ENCODE results near the gene CD37. TPM values are rescaled to one million over a fixed set of nuclear protein-coding genes. Genes with fewer than 3 reads are reported as not detected.

The CD37 gene
- total and polyA plus RNA-seq, 2 of the 4 experiments (the other 2 are of a cell fraction) = not detected

DNA sequence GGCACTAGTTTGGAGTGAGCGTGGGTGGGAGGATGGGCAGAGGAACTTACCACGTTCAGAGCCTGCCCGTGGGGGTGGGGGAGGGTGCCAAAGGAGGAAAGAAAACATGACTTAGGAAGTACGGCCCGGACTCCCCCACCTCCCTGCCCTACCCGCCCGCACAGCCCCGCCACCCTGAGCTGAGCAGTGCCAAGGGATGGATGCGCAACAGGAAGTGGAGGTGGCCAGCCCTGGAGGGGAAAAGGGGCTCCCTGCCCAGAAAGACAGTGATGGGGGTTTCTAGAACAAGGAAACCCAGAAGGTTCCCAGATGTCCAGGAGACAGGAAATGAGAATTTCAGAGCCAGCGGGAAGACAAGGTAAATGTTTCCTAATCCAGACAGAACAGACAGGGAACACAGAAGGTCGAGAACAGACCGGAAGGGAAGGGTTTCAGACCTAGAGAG is 20.7 kb downstream of the CD37 start:
- H3K9me3 ChIP-seq (ENCODE audit: control insufficient read depth, insufficient read depth, low read length) = no peaks in the 10 kb centered on the region

More for the DNA sequence above, 20.7 kb downstream of the CD37 start:
- no peak overlapping the region for H3K9ac ChIP-seq (ENCODE audit: low read depth, low read length)
- no peak overlapping the region for H4K91ac ChIP-seq (ENCODE audit: insufficient read depth, low read depth, low read length)
- peaks cover 65% of the 10 kb centered on the region for H3K36me3 ChIP-seq (ENCODE audit: control insufficient read depth, insufficient read depth, low read length)
- H4K8ac ChIP-seq (ENCODE audit: low read depth in 2 of 2, low read length in 2 of 2) = no peak overlapping the region
- dilution Hi-C loops (cut with HindIII; ENCODE audit: low sequenced_read_pairs, unreplicated experiment) (no loop called here), intact Hi-C loops (cut with micrococcal nuclease) (no loop called here), in situ Hi-C loops (cut with MboI; ENCODE audit: low sequenced_read_pairs) (no loop called here)
- H4K5ac ChIP-seq (ENCODE audit: low read depth, low read length) = no peak overlapping the region
- no TSS peak for BruUV-seq (replicated peaks)
- CTCF ChIA-PET = no interaction called here
- peaks cover 4% of the 10 kb centered on the region; the same call in 1 of the 2 replicates for H3K4me1 ChIP-seq (ENCODE audit: control insufficient read depth, insufficient read depth, low read length)
- H2BK20ac ChIP-seq (ENCODE audit: low read depth, low read length) = no peak overlapping the region
- H2AK5ac ChIP-seq (ENCODE audit: low read depth, low read length) = no peak overlapping the region
- TF ChIP-seq POLR2A (IDR thresholded peaks at IDR 0.05; ENCODE audit: low read depth, low read length) (no peak), MAZ (IDR thresholded peaks at IDR 0.05; ENCODE audit: borderline replicate concordance, low read depth, low read length) (no peak), MXI1 (IDR thresholded peaks at IDR 0.05; ENCODE audit: borderline replicate concordance, low read depth, low read length) (no peak), RCOR1 (IDR thresholded peaks at IDR 0.05; ENCODE audit: insufficient replicate concordance, low read length) (no peak), BHLHE40 (IDR thresholded peaks at IDR 0.05; ENCODE audit: low read depth, low read length) (no peak), NFE2L2 (IDR thresholded peaks at IDR 0.05; ENCODE audit: low read depth, low read length) (no peak), MAFK (IDR thresholded peaks at IDR 0.05; ENCODE audit: low read depth, low read length) (no peak), CEBPB (IDR thresholded peaks at IDR 0.05; ENCODE audit: low read depth, low read length) (no peak), SMC3 (IDR thresholded peaks at IDR 0.05; ENCODE audit: low read depth, low read length) (no peak), RAD21 (IDR thresholded peaks at IDR 0.05; ENCODE audit: low read length) (no peak)
- TF ChIP-seq, protein P1, sequence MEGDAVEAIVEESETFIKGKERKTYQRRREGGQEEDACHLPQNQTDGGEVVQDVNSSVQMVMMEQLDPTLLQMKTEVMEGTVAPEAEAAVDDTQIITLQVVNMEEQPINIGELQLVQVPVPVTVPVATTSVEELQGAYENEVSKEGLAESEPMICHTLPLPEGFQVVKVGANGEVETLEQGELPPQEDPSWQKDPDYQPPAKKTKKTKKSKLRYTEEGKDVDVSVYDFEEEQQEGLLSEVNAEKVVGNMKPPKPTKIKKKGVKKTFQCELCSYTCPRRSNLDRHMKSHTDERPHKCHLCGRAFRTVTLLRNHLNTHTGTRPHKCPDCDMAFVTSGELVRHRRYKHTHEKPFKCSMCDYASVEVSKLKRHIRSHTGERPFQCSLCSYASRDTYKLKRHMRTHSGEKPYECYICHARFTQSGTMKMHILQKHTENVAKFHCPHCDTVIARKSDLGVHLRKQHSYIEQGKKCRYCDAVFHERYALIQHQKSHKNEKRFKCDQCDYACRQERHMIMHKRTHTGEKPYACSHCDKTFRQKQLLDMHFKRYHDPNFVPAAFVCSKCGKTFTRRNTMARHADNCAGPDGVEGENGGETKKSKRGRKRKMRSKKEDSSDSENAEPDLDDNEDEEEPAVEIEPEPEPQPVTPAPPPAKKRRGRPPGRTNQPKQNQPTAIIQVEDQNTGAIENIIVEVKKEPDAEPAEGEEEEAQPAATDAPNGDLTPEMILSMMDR (conservative IDR thresholded peaks at IDR 0.05; ENCODE audit: low read depth, low read length) = no peak
- POLR2A ChIA-PET (ENCODE audit: unreplicated experiment) = no interaction called here
- H3K4ac ChIP-seq (ENCODE audit: low read depth, low read length) = no peak overlapping the region
- DNase-seq (no peak), ATAC-seq (ENCODE audit: low read depth) (no peak)
- peaks cover 19 to 62% of the 10 kb centered on the region in 2 experiments for H3K79me1 ChIP-seq (ENCODE audit: low read depth in 1 of 2, low read length in 2 of 2)
- H3K27me3 ChIP-seq (ENCODE audit: control insufficient read depth, insufficient read depth, low read length) = no peaks in the 10 kb centered on the region
- H2BK5ac ChIP-seq (ENCODE audit: low read depth, low read length, poor library complexity, severe bottlenecking) = no peak overlapping the region
- no peak overlapping the region for H3K14ac ChIP-seq (replicated peaks; ENCODE audit: low read depth, low read length)
- no peak overlapping the region for H2BK120ac ChIP-seq (ENCODE audit: low read depth, low read length)
- H3K9me1 ChIP-seq (ENCODE audit: insufficient read depth, low read length) = peaks cover 16% of the 10 kb centered on the region; the same call in 1 of the 2 replicates
- H3K23ac ChIP-seq (ENCODE audit: low read depth, low read length) = no peak overlapping the region
- no peak overlapping the region for H3K4me2 ChIP-seq (ENCODE audit: low read depth, low read length)
- no peak overlapping the region for H3K27ac ChIP-seq (ENCODE audit: insufficient read depth, low read length)
- no peak overlapping the region for H2BK15ac ChIP-seq (ENCODE audit: low read depth, low read length)
- H4K20me1 ChIP-seq (ENCODE audit: insufficient read depth, low read length) = peaks cover 6% of the 10 kb centered on the region; the same call in 1 of the 2 replicates
- H3K4me3 ChIP-seq (ENCODE audit: insufficient read depth, low read depth, low read length) = no peak overlapping the region
- 100% methylated on average over 1 of the region's 12 CpGs; no CpG with 5 or more reads in 1 of the 2 experiments for WGBS, 2 experiments (ENCODE audit: extremely low coverage in 2 of 2, insufficient read length in 1 of 2)
- no peak overlapping the region for H2AFZ ChIP-seq (replicated peaks; ENCODE audit: low read length, poor library complexity)
- H2AK9ac ChIP-seq (replicated peaks; ENCODE audit: low read depth, low read length, poor library complexity) = no peak overlapping the region
- H3K18ac ChIP-seq (ENCODE audit: low read depth, low read length) = no peak overlapping the region
- no peak overlapping the region for H3K56ac ChIP-seq (ENCODE audit: extremely low read depth, insufficient read depth, low read length)
